GM19238 (cell line): ENCODE data around the gene WDR7.

Experiments used
- DNase-seq: peaks from one replicate; pipeline ENCODE4 v3.0.0; 2011; ENCODE audit warnings: low spot score; ENCODE audit not compliant: insufficient read length

Gene WDR7

DNA sequence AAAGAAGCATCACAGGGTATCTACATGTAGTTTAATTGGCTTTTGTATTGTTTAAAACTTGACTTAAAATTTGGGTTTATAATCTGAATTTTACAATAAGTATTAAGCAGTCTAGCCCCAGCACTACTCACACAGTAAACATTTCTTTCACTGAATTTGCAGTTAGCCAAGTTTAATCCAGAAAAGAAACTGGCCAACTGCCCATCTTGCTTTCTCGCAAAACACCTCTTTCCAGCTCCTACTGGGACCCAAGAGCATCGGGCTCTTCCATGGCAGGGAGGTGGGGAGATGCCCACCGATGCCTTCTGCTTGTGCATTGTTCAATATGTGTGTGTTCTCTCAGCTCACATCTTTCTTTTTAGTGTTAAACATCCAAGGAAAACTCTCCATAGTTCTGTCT lies 283.0 kb downstream of the WDR7 start:
- DNase-seq = no peak

DNA sequence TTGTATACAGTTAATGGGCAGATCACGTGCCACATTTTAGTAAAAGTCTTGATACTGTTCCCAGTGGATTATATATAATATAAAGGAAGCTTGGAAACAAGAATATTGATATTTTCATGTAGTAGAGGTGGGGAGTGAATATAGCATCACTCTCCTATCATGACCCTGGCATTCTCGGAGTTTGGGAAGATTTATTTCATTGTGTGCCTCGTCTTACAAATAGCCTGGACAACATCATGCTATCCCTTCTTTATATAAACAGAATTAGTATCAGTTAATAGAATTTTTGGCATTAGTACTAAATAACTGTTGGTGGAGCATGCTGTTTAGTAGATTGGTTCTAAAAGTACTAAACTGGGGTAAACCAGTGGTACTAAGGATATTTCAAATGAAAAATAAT lies 283.7 kb downstream of the WDR7 start:
- DNase-seq = no peak

GRCh38 chr18:56935434-56936040 lies 284.4 kb downstream of the WDR7 start:
- no peak for DNase-seq

- no peak for DNase-seq
Measured at GRCh38 chr18:56936457-56936856, 285.3 kb downstream of the WDR7 start.

- DNase-seq = no peak
Measured at GRCh38 chr18:56937874-56938430, 286.8 kb downstream of the WDR7 start.

DNA sequence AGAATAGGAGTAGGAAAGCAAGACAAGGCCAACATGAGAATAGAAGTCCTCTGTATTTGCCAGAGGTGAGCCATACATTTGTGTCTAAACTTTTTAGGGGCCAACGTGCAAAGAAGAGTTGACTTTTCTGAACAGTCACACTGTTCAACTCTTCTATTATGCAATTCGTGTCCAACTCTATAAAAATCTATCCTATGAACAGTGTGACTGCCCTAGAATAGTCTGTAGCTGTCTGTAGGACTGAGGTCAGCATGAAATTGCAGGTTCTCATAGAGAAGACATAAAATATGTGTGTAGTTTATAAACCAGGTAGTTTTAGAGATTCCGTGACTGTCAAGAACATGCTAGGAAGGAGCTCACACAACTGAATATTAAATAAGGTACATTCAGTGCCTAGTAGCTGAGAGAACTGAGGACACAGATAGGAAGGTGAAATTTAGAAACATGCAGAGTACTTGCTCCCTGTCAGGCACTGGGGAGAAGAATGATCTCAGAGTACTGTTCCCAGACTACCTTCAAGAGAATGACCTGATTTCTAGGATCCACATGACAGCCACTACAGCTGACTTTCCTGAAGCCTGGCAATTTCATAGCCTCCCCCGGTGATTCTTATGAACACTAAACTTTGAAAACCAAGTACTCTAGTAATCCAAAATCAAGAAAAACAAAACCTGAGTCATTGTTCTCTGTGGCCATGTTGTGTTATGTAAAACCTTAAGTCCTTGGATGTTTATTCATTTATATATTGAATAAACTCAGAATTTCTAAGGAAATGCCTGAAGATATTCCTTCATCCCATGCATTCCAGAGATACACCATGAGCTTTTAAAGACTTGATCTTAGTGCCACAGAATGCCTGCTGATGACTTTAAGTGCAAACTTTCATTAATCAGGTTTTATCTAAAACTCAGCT lies 294.3 kb downstream of the WDR7 start:
- no peak for DNase-seq

DNA sequence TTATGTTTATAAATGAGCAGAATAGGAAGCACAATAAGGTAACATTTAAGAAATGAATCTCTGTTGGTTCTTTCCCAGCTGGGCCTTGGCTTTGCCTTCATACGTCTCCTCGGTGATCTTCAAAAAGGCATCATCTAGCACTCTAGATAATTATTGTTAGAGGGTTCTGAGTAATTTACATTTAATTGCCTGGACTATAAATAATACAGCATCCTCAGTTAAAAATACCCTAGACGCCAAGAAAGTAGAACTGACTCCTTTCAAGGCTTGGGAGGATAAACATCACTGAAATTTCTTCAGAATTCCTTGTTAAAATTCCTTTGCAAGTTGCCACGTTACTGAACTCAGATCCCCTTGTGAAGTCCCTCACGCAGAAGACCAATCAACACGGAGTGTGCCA lies 296.1 kb downstream of the WDR7 start:
- DNase-seq = no peak

DNA sequence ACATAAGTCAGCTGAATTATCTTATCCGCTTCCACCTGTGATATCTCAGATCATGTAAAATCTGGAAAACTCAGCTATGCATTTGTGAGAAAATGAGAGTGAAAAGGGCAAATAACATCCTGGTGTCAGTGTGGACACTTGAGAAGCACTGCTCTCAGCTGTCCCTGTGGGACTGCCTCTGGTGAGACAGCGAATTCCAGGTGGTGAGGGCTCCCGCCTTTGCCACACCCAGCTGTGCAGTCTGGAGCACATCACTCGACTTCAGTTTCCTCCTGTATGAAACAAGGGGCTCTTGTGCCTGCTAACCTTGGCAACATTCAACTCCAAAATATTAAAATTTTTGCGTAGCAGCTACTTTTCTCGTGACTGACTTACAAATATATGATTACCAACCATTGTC lies 300.9 kb downstream of the WDR7 start:
- DNase-seq = no peak

DNA sequence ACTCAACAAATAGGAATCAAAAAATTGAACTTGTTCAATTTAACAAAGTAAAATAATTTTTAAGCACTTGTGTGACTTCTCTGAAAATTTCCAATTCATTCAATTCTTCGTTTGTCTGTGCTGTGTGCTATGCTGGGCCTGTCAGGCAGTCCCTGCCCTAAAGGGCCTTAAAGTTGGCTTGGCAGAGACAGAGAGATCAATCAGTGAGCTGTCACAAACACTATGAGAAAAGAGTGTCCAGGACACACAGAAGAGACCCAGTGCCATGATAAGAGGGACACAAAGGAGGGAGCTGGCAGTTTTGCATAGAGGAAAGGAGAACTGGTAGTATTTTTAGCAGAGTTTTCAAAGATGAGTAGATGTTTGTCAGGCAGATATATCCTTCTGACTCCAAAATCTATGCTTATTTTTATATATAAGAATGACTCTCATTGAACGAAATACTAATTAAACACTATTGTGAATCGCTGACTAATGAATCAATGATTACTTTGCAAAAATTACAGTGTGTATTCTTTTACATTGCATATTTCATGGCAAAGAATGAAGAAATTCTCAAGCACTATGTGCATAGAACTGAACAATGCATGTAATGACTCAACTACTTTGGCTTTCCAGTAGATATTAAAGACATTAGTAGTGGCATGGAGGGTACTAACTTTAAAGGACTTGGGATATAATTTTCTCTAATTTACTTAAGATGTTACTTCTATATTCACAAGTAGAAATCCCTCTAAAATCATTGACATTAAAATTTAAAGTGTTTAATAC lies 302.5 kb downstream of the WDR7 start:
- no peak for DNase-seq

DNA sequence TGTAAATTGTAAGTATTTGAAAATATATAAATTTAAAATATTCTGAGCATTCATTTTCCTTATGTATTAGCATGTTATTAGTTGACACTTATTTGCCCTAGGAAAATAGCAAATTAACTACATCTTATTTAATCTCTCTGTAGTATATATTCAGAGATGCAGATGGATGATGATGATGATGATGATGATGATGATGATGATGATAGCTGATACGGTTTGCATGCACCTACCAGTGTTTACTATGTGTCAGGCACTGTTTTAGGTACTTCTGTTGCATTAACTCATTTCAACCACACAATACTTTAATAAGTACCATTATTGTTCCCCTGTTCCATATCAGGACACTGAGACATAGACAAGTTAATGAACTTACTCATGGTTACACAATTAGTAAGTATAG lies 304.3 kb downstream of the WDR7 start:
- no peak for DNase-seq

DNA sequence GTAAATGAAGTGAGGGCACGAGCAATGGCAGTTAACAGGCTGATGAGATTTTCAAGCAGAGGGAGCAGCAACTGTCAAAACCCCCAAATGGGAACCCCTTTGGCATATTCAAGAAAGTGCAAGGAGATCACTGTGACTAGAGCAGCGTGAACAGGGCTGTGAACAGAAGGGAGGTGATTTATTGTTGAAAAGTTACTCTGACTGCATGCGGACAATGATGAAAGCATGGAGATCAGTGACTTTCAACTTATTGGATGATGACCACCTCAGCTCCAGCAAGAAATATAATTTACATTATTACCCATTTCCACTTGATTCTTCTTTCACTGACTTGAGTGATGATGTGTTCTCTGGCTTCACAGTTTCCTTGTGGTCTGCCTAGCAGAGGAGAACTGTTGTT lies 308.0 kb downstream of the WDR7 start:
- DNase-seq = no peak

DNA sequence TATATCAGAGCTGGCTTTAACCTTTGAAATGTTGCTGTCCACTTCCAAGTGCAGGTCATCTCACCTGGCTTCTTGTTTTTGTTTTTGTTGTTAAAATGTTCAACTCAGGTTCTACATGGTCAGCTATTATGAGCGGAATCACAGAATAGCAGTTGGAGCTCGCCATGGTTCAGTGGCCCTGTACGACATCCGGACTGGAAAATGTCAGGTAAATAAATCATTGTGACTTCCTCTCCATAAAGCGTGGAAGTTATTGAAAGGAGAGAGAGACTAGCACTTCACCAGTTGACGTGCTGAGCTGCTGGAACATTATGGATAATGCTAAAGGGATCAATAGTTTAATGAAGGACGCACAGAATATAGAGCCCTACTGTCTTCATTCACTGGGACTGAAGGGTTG lies 311.2 kb downstream of the WDR7 start:
- DNase-seq = no peak

DNA sequence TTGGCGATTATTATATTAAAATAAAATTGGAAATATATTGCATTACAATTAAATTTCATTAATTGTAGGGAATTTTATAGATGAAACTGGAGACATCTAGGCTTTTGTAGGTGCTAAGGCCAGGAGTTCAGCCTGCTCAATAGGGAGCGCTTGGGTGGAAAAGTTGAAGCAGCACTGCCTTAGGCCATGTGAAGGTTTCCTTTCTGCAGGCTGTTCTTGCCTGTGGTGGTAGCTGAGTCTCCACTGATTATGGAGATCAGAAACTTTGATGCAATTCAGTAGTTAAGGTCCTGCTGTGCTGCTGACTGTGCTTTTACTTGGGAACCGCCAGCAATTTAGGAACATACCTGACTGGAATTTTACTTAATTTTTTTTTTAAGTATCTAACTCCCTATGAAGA lies 315.9 kb downstream of the WDR7 start:
- no peak for DNase-seq

- DNase-seq = no peak
Measured at GRCh38 chr18:56973487-56973886, 322.3 kb downstream of the WDR7 start.

- DNase-seq = no peak
Measured at GRCh38 chr18:56974141-56974540, 323.0 kb downstream of the WDR7 start.

DNA sequence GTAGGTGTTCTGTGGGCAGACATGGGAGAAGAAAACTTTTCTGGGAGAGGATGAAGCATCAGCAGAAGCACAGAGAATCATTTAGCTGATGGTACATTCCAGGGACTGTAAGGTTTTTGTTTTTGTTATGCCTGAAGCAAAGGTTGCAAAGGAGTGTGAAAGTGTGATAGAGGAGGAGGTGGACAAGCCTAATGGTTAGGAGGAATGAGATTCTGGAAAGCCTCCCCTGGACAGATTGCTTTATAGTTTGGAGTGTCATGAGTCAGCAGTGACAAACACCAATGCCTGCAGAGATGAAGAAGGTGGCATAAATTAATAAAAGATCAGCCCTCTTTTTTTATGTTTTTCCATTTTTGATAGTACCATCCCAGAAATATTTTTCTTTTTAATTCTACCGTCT lies 324.1 kb downstream of the WDR7 start:
- no peak for DNase-seq

GRCh38 chr18:56977309-56977708 lies 326.1 kb downstream of the WDR7 start:
- DNase-seq = no peak

- no peak for DNase-seq
Measured at GRCh38 chr18:56977771-56978170, 326.6 kb downstream of the WDR7 start.

GRCh38 chr18:56980151-56980550 lies 329.0 kb downstream of the WDR7 start:
- no peak for DNase-seq

- DNase-seq = no peak
Measured at GRCh38 chr18:56982766-56983165, 331.6 kb downstream of the WDR7 start.

- DNase-seq = no peak
Measured at GRCh38 chr18:56983275-56983992, 332.3 kb downstream of the WDR7 start.
